GM18873 (cell line): Measurements from ENCODE around the gene NAPA.

Source experiments
- ATAC-seq: cut with Tn5 transposase; IDR thresholded peaks from one replicate; pipeline ENCODE4 v1.9.1; 2021; ENCODE audit warnings: mild to moderate bottlenecking, moderate library complexity, moderate number of reproducible peaks; ENCODE audit not compliant: unreplicated experiment, low FRiP score

NAPA gene

GRCh38 chr19:47469363-47469700, 45.5 kb downstream of the NAPA start:
- no peak for ATAC-seq

- no peak for ATAC-seq
Measured at GRCh38 chr19:47467914-47468313, 46.9 kb downstream of the NAPA start.

- ATAC-seq: no peak
Measured at GRCh38 chr19:47465957-47466356, 48.9 kb downstream of the NAPA start.

- no peak for ATAC-seq
Measured at GRCh38 chr19:47464675-47465419, 50.0 kb downstream of the NAPA start.

- no peak for ATAC-seq
Measured at GRCh38 chr19:47461876-47462275, 53.0 kb downstream of the NAPA start.

GRCh38 chr19:47459477-47459876, 55.4 kb downstream of the NAPA start:
- ATAC-seq: no peak

- no peak for ATAC-seq
Measured at GRCh38 chr19:47458672-47459071, 56.2 kb downstream of the NAPA start.

GRCh38 chr19:47456721-47457474, 58.0 kb downstream of the NAPA start:
- ATAC-seq: no peak

- no peak for ATAC-seq
Measured at GRCh38 chr19:47450478-47450877, 64.4 kb downstream of the NAPA start.

GRCh38 chr19:47448360-47448727, 66.5 kb downstream of the NAPA start:
- no peak for ATAC-seq

- no peak for ATAC-seq
Measured at GRCh38 chr19:47447470-47448359, 67.1 kb downstream of the NAPA start.

GRCh38 chr19:47446534-47447469, 68.1 kb downstream of the NAPA start:
- ATAC-seq: no peak

- no peak for ATAC-seq
Measured at GRCh38 chr19:47445937-47446402, 68.9 kb downstream of the NAPA start.

GRCh38 chr19:47445527-47445926, 69.3 kb downstream of the NAPA start:
- ATAC-seq: no peak

GRCh38 chr19:47444388-47444821, 70.5 kb downstream of the NAPA start:
- no peak for ATAC-seq

GRCh38 chr19:47443331-47443730, 71.5 kb downstream of the NAPA start:
- no peak for ATAC-seq

GRCh38 chr19:47438793-47439220, 76.1 kb downstream of the NAPA start:
- no peak for ATAC-seq
